Liver (tissue), 9 donors: Measurements from ENCODE around the gene ACSS1. TPM values are rescaled to one million over a fixed set of nuclear protein-coding genes. Genes with fewer than 3 reads are reported as not detected.

ENCODE experiments used
- DNase-seq: peaks from one replicate; pipeline ENCODE4 v3.0.0-alpha.2; 2017; ENCODE audit warnings: low spot score
- H3K27ac ChIP-seq, 2 donors: one replicate each; pipeline ENCODE4 v1.7.0; 2013; ENCODE audit warnings: inconsistent platforms in 2 of 2, low read length in 2 of 2, control low read depth in 1 of 2, low read depth in 1 of 2, mild to moderate bottlenecking in 1 of 2
- H3K27me3 ChIP-seq, 4 donors: one replicate each; pipeline versions ENCODE4 v1.6.1 to v1.7.0; 2013; ENCODE audit warnings: low read length in 3 of 4, inconsistent platforms in 1 of 4, mild to moderate bottlenecking in 1 of 4, moderate library complexity in 1 of 4; ENCODE audit not compliant: control insufficient read depth in 4 of 4, insufficient read depth in 4 of 4
- H3K36me3 ChIP-seq, 4 donors: one replicate each; pipeline versions ENCODE4 v1.6.1 to v1.7.0; 2013; ENCODE audit warnings: low read length in 3 of 4, mild to moderate bottlenecking in 3 of 4, low read depth in 1 of 4, moderate library complexity in 1 of 4; ENCODE audit not compliant: control insufficient read depth in 4 of 4, insufficient read depth in 3 of 4
- H3K4me1 ChIP-seq, 4 donors: one replicate each; pipeline versions ENCODE4 v1.6.1 to v1.7.0; 2013; ENCODE audit warnings: low read length in 3 of 4, mild to moderate bottlenecking in 3 of 4, moderate library complexity in 1 of 4; ENCODE audit not compliant: control insufficient read depth in 4 of 4, insufficient read depth in 4 of 4
- H3K4me3 ChIP-seq, 3 donors: one replicate each; pipeline versions ENCODE4 v1.6.1 to v1.7.0; 2013; ENCODE audit warnings: low read length in 3 of 3, control low read depth in 1 of 3, low read depth in 1 of 3, mild to moderate bottlenecking in 1 of 3
- H3K9ac ChIP-seq, 2 donors: one replicate each; pipeline ENCODE4 v1.7.0; 2013; ENCODE audit warnings: low read length in 2 of 2, mild to moderate bottlenecking in 2 of 2, moderate library complexity in 2 of 2, control low read depth in 1 of 2, low read depth in 1 of 2
- H3K9me3 ChIP-seq, 4 donors: one replicate each; pipeline versions ENCODE4 v1.6.1 to v1.7.0; 2013; ENCODE audit warnings: low read length in 3 of 4; ENCODE audit not compliant: control insufficient read depth in 4 of 4
- EGR1 ChIP-seq, 2 donors: IDR thresholded peaks; 2 replicates each; pipeline ENCODE4 v1.6.1; 2016 to 2018; ENCODE audit warnings: antibody characterized with exemption in 2 of 2, low read depth in 2 of 2
- FOXA1 ChIP-seq: IDR thresholded peaks from 2 replicates; pipeline ENCODE4 v1.6.1; 2016; ENCODE audit warnings: antibody characterized with exemption
- FOXA2 ChIP-seq: IDR thresholded peaks from 2 replicates; pipeline ENCODE4 v1.6.1; 2016; ENCODE audit warnings: antibody characterized with exemption
- GABPA ChIP-seq, 2 donors: IDR thresholded peaks in 1 of 2; conservative IDR thresholded peaks in 1 of 2; 2 replicates each; pipeline ENCODE4 v1.6.1; 2016; ENCODE audit warnings: antibody characterized with exemption in 2 of 2, mild to moderate bottlenecking in 1 of 2, moderate library complexity in 1 of 2
- HNF4A ChIP-seq, 2 donors: conservative IDR thresholded peaks; 2 replicates each; pipeline ENCODE4 v1.6.1; 2016; ENCODE audit warnings: antibody characterized with exemption in 2 of 2, mild to moderate bottlenecking in 2 of 2
- HNF4G ChIP-seq: IDR thresholded peaks from 2 replicates; pipeline ENCODE4 v1.6.1; 2016; ENCODE audit warnings: antibody characterized with exemption
- JUND ChIP-seq, 2 donors: IDR thresholded peaks; 2 replicates each; pipeline ENCODE4 v1.6.1; 2016; ENCODE audit warnings: antibody characterized with exemption in 2 of 2
- NR2F2 ChIP-seq: IDR thresholded peaks from 2 replicates; pipeline ENCODE4 v1.6.1; 2016; ENCODE audit warnings: antibody characterized with exemption
- RAD21 ChIP-seq, 2 donors: IDR thresholded peaks; 2 replicates each; pipeline ENCODE4 v1.6.1; 2016; ENCODE audit warnings: antibody characterized with exemption in 2 of 2, mild to moderate bottlenecking in 2 of 2
- RXRA ChIP-seq, 2 donors: IDR thresholded peaks; 2 replicates each; pipeline ENCODE4 v1.6.1; 2017 to 2018; ENCODE audit warnings: antibody characterized with exemption in 2 of 2, mild to moderate bottlenecking in 1 of 2
- TAF1 ChIP-seq: conservative IDR thresholded peaks from 2 replicates; pipeline ENCODE4 v1.6.1; 2016; ENCODE audit warnings: antibody characterized with exemption, mild to moderate bottlenecking
- YY1 ChIP-seq: IDR thresholded peaks from 2 replicates; pipeline ENCODE4 v1.6.1; 2016; ENCODE audit warnings: antibody characterized with exemption, mild to moderate bottlenecking
- WGBS: extraction: QIAGEN DNeasy Blood & Tissue Kit; methylation state at CpG from one replicate; pipeline ENCODE4 v1.1.7; 2013; 5-methylcytosine and 5-hydroxymethylcytosine counted together
- polyA plus RNA-seq, 2 donors: library from polyadenylated mRNA; stranded (reverse) in 1 of 2; unstranded in 1 of 2; fragments of 200-250 nt in 1 of 2; fragments of >200 nt in 1 of 2; fragmentation: Nextera tagmentation in 1 of 2; extraction: Ambion mirVana in 1 of 2; gene quantifications; one replicate each; pipeline versions ENCODE4 v1.2.1 to v1.2.3, GENCODE V29; 2013 to 2015
- total RNA-seq, 2 donors: library from RNA; depleted of rRNA; stranded (reverse); fragments of >200 nt; gene quantifications; one replicate each; pipeline ENCODE4 v1.2.3, GENCODE V29; 2014
- TF ChIP-seq, protein P1 (sequence below): IDR thresholded peaks from 2 replicates; pipeline ENCODE4 v1.6.1; 2016; ENCODE audit warnings: antibody characterized with exemption
- TF ChIP-seq, protein P2 (sequence below): IDR thresholded peaks from 2 replicates; pipeline ENCODE4 v1.6.1; 2016; ENCODE audit warnings: antibody characterized with exemption
- TF ChIP-seq, protein P3 (sequence below): IDR thresholded peaks from 2 replicates; pipeline ENCODE4 v1.6.1; 2016; ENCODE audit warnings: antibody characterized with exemption
- TF ChIP-seq, protein P4 (sequence below): fragments of 150-350 bp; IDR thresholded peaks from 2 replicates; pipeline ENCODE4 v1.5.1; 2017; ENCODE audit warnings: improper control_type of control experiment, low read depth, low read length; ENCODE audit not compliant: missing input control
- TF ChIP-seq, protein P5 (sequence below): IDR thresholded peaks from 2 replicates; pipeline ENCODE4 v1.6.1; 2016; ENCODE audit warnings: antibody characterized with exemption, mild to moderate bottlenecking
- donor health status: healthy.
- donor health status: healthy.
- donor health status: healthy.
- donor health status: healthy.
- donor health status: healthy.

ACSS1 gene
- total and polyA plus RNA-seq, 4 donors: 5.3 to 87.5 (median 22.1) TPM

DNA sequence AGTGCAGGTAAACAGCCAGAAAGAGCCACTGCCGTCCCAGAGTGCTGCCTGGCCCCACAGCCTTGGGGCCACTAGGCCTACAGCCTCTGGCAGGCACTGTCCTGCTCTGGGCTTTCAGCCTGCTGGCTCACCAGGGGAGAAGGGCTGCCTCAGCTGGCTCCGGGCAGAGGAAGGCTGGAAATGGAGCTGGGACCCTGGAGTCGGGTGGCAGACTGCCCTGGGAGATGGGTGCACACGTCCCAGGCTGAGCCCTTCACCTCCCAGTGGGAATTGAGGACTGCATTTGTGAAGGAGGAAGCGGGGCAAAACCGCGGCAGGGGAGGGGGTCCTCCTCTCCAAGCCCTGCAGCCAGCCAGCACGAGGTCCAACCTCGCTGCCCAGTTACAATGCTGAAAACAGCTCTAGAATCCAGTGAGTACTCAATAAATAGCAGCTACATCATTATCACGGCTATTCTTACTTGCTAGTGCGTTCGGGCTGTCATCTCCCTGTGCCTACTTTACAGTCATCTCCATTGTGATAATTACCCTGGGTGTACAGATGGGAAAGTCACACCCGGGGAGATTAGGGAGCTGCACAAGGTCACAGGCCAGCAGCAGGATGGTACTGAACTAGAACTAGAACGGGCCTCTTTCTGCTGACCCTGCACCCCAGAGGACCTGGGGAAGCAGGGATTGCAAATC, 13.1 kb downstream of the ACSS1 start:
- Histone ChIP-seq H3K9me3 (no peaks in the 10 kb centered on the region), H3K9ac (no peak overlapping the region), H3K4me1 (peaks cover 29 to 75% (median 65%) of the 10 kb centered on the region in 4 donors), H3K27ac (peak overlapping the region; percentile 51 to 52), H3K4me3 (no peak overlapping the region), H3K27me3 (no peaks in the 10 kb centered on the region), H3K36me3 (no peaks in the 10 kb centered on the region)
- TF ChIP-seq, protein P1, sequence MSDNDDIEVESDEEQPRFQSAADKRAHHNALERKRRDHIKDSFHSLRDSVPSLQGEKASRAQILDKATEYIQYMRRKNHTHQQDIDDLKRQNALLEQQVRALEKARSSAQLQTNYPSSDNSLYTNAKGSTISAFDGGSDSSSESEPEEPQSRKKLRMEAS: no peak
- TF ChIP-seq HNF4A (conservative IDR thresholded peaks at IDR 0.05) (no peak), TAF1 (no peak), FOXA2 (no peak), JUND (IDR thresholded peaks at IDR 0.05) (no peak), RXRA (IDR thresholded peaks at IDR 0.05) (no peak), RAD21 (IDR thresholded peaks at IDR 0.05) (no peak), NR2F2 (no peak), YY1 (no peak), EGR1 (IDR thresholded peaks at IDR 0.05; ENCODE audit: low read depth in 2 of 2) (no peak), GABPA (IDR thresholded peaks at IDR 0.05 in 1 of 2, conservative IDR thresholded peaks at IDR 0.05 in 1 of 2) (no peak)
- TF ChIP-seq, protein P2, sequence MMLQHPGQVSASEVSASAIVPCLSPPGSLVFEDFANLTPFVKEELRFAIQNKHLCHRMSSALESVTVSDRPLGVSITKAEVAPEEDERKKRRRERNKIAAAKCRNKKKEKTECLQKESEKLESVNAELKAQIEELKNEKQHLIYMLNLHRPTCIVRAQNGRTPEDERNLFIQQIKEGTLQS: no peak
- TF ChIP-seq, protein P3, sequence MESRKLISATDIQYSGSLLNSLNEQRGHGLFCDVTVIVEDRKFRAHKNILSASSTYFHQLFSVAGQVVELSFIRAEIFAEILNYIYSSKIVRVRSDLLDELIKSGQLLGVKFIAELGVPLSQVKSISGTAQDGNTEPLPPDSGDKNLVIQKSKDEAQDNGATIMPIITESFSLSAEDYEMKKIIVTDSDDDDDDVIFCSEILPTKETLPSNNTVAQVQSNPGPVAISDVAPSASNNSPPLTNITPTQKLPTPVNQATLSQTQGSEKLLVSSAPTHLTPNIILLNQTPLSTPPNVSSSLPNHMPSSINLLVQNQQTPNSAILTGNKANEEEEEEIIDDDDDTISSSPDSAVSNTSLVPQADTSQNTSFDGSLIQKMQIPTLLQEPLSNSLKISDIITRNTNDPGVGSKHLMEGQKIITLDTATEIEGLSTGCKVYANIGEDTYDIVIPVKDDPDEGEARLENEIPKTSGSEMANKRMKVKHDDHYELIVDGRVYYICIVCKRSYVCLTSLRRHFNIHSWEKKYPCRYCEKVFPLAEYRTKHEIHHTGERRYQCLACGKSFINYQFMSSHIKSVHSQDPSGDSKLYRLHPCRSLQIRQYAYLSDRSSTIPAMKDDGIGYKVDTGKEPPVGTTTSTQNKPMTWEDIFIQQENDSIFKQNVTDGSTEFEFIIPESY: no peak
- TF ChIP-seq, protein P4, sequence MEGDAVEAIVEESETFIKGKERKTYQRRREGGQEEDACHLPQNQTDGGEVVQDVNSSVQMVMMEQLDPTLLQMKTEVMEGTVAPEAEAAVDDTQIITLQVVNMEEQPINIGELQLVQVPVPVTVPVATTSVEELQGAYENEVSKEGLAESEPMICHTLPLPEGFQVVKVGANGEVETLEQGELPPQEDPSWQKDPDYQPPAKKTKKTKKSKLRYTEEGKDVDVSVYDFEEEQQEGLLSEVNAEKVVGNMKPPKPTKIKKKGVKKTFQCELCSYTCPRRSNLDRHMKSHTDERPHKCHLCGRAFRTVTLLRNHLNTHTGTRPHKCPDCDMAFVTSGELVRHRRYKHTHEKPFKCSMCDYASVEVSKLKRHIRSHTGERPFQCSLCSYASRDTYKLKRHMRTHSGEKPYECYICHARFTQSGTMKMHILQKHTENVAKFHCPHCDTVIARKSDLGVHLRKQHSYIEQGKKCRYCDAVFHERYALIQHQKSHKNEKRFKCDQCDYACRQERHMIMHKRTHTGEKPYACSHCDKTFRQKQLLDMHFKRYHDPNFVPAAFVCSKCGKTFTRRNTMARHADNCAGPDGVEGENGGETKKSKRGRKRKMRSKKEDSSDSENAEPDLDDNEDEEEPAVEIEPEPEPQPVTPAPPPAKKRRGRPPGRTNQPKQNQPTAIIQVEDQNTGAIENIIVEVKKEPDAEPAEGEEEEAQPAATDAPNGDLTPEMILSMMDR: no peak
- TF ChIP-seq, protein P5, sequence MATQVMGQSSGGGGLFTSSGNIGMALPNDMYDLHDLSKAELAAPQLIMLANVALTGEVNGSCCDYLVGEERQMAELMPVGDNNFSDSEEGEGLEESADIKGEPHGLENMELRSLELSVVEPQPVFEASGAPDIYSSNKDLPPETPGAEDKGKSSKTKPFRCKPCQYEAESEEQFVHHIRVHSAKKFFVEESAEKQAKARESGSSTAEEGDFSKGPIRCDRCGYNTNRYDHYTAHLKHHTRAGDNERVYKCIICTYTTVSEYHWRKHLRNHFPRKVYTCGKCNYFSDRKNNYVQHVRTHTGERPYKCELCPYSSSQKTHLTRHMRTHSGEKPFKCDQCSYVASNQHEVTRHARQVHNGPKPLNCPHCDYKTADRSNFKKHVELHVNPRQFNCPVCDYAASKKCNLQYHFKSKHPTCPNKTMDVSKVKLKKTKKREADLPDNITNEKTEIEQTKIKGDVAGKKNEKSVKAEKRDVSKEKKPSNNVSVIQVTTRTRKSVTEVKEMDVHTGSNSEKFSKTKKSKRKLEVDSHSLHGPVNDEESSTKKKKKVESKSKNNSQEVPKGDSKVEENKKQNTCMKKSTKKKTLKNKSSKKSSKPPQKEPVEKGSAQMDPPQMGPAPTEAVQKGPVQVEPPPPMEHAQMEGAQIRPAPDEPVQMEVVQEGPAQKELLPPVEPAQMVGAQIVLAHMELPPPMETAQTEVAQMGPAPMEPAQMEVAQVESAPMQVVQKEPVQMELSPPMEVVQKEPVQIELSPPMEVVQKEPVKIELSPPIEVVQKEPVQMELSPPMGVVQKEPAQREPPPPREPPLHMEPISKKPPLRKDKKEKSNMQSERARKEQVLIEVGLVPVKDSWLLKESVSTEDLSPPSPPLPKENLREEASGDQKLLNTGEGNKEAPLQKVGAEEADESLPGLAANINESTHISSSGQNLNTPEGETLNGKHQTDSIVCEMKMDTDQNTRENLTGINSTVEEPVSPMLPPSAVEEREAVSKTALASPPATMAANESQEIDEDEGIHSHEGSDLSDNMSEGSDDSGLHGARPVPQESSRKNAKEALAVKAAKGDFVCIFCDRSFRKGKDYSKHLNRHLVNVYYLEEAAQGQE: no peak
- WGBS: 42% methylated on average over 14 of the region's 14 CpGs
- no peak for DNase-seq

DNA sequence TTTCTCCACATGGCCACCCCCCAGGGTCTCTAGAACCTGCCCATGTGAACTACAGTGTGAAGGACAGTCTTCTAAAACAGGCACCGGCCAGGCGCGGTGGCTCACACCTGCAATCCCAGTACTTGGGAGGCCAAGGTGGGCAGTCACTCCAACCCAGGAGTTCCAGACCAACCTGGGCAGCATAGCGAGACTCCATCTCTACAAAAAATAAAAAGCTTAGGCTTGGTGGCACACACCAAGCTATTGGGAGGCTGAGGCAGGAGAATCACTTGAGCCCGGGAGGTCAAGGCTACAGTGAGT, 13.7 kb downstream of the ACSS1 start:
- H3K27me3 ChIP-seq: no peaks in the 10 kb centered on the region
- H3K9ac ChIP-seq: no peak overlapping the region
- H3K36me3 ChIP-seq: no peaks in the 10 kb centered on the region
- WGBS: 95% methylated on average over 5 of the region's 5 CpGs
- no peak for DNase-seq
- no peaks in the 10 kb centered on the region for H3K9me3 ChIP-seq
- peaks cover 34 to 81% (median 71%) of the 10 kb centered on the region in 4 donors for H3K4me1 ChIP-seq
- no peak overlapping the region for H3K27ac ChIP-seq
- no peak overlapping the region for H3K4me3 ChIP-seq
- TF ChIP-seq FOXA1: no peak
- TF ChIP-seq, protein P2: no peak
- TF ChIP-seq RAD21 (IDR thresholded peaks at IDR 0.05): no peak
- no peak for TF ChIP-seq EGR1 (IDR thresholded peaks at IDR 0.05; ENCODE audit: low read depth in 2 of 2)
- TF ChIP-seq, protein P5: no peak
- no peak for TF ChIP-seq HNF4G
- TF ChIP-seq, protein P1: no peak
- no peak for TF ChIP-seq FOXA2
- TF ChIP-seq RXRA (IDR thresholded peaks at IDR 0.05): no peak
- TF ChIP-seq GABPA (IDR thresholded peaks at IDR 0.05 in 1 of 2, conservative IDR thresholded peaks at IDR 0.05 in 1 of 2): no peak
- TF ChIP-seq JUND (IDR thresholded peaks at IDR 0.05): no peak
